K562 (cell line): ENCODE measurements around the gene LUC7L. TPM values are rescaled to one million over a fixed set of nuclear protein-coding genes. Genes with fewer than 3 reads are reported as not detected.

Experiments used
- CBX5 ChIP-seq: IDR thresholded peaks from 2 replicates; pipeline ENCODE4 v1.6.1; 2014; ENCODE audit warnings: low read depth, borderline replicate concordance
- MTF1 ChIP-seq: fragments of 250-450 bp; sonication (Bioruptor Pico); IDR thresholded peaks from 2 replicates; pipeline ENCODE4 v1.9.0; 2021; ENCODE audit warnings: moderate library complexity, mild to moderate bottlenecking, inconsistent platforms, borderline replicate concordance
- PHB ChIP-seq: fragments of 250-450 bp; sonication (Bioruptor Pico); IDR thresholded peaks from 2 replicates; pipeline ENCODE4 v1.5.0; 2021
- PKNOX1 ChIP-seq: fragments of 450-650 bp; IDR thresholded peaks from 2 replicates; pipeline ENCODE4 v1.6.1; 2016
- RFX5 ChIP-seq: IDR thresholded peaks from 2 replicates; pipeline ENCODE4 v1.6.1; 2011; ENCODE audit warnings: low read depth, mild to moderate bottlenecking, improper control_type of control experiment, low read length
- TRIM24 ChIP-seq, 2 experiments: fragments of 450-650 bp; IDR thresholded peaks; 2 replicates each; pipeline ENCODE4 v1.6.1; 2016
- XRCC3 ChIP-seq: fragments of 450-650 bp; IDR thresholded peaks from 2 replicates; pipeline ENCODE4 v1.6.1; 2017; ENCODE audit warnings: mild to moderate bottlenecking, moderate library complexity
- ZNF395 ChIP-seq: fragments of 200-800 bp; sonication (Bioruptor generic); IDR thresholded peaks from 2 replicates; pipeline ENCODE4 v1.6.1; 2017; ENCODE audit warnings: missing genetic modification characterization, missing compliant biosample characterization
- ZNF586 ChIP-seq: fragments of 450-650 bp; formaldehyde crosslinking; conservative IDR thresholded peaks from 2 replicates; pipeline ENCODE4 v1.4.0; 2020; ENCODE audit warnings: mild to moderate bottlenecking, moderate library complexity
- polyA plus RNA-seq, 8 experiments: library from polyadenylated mRNA; depleted of rRNA in 4 of 8; stranded (reverse) in 5 of 8; unstranded in 3 of 8; fragments of >200 nt; fragmentation: Nextera tagmentation in 2 of 8; fragmentation: Illumina TruSeq in 1 of 8; extraction: Ambion mirVana in 2 of 8; extraction: Trizol in 1 of 8; gene quantifications; 2 replicates each; pipeline versions ENCODE4 v1.2.1 to v1.2.3, GENCODE V29; 2011 to 2014; ENCODE audit warnings: inconsistent platforms in 1 of 8, missing spikeins in 1 of 8
- total RNA-seq, 7 experiments: library from RNA; depleted of rRNA in 6 of 7; stranded (reverse); fragments of >200 nt in 6 of 7; fragmentation: Illumina TruSeq in 2 of 7; extraction: Trizol in 2 of 7; gene quantifications; 2 replicates each; pipeline versions ENCODE4 v1.2.1 to v1.2.3, GENCODE V29; 2011 to 2021; ENCODE audit warnings: low replicate concordance in 1 of 7
- TF ChIP-seq, protein P1 (sequence below): fragments of 450-650 bp; IDR thresholded peaks from 2 replicates; pipeline ENCODE4 v1.6.1; 2016; ENCODE audit warnings: mild to moderate bottlenecking, moderate library complexity
- TF ChIP-seq, protein P2 (sequence below): sonication (generic); formaldehyde crosslinking; IDR thresholded peaks from 2 replicates; pipeline ENCODE4 v1.4.0; 2020; ENCODE audit warnings: mild to moderate bottlenecking, missing genetic modification reagents

Gene LUC7L
- total and polyA plus RNA-seq, 9 of the 15 experiments (the other 6 are each of a cell fraction or from before 2014, with no cell fraction given), result 1.7 to 93.3 (median 59.5) TPM

- TF ChIP-seq, protein P1, sequence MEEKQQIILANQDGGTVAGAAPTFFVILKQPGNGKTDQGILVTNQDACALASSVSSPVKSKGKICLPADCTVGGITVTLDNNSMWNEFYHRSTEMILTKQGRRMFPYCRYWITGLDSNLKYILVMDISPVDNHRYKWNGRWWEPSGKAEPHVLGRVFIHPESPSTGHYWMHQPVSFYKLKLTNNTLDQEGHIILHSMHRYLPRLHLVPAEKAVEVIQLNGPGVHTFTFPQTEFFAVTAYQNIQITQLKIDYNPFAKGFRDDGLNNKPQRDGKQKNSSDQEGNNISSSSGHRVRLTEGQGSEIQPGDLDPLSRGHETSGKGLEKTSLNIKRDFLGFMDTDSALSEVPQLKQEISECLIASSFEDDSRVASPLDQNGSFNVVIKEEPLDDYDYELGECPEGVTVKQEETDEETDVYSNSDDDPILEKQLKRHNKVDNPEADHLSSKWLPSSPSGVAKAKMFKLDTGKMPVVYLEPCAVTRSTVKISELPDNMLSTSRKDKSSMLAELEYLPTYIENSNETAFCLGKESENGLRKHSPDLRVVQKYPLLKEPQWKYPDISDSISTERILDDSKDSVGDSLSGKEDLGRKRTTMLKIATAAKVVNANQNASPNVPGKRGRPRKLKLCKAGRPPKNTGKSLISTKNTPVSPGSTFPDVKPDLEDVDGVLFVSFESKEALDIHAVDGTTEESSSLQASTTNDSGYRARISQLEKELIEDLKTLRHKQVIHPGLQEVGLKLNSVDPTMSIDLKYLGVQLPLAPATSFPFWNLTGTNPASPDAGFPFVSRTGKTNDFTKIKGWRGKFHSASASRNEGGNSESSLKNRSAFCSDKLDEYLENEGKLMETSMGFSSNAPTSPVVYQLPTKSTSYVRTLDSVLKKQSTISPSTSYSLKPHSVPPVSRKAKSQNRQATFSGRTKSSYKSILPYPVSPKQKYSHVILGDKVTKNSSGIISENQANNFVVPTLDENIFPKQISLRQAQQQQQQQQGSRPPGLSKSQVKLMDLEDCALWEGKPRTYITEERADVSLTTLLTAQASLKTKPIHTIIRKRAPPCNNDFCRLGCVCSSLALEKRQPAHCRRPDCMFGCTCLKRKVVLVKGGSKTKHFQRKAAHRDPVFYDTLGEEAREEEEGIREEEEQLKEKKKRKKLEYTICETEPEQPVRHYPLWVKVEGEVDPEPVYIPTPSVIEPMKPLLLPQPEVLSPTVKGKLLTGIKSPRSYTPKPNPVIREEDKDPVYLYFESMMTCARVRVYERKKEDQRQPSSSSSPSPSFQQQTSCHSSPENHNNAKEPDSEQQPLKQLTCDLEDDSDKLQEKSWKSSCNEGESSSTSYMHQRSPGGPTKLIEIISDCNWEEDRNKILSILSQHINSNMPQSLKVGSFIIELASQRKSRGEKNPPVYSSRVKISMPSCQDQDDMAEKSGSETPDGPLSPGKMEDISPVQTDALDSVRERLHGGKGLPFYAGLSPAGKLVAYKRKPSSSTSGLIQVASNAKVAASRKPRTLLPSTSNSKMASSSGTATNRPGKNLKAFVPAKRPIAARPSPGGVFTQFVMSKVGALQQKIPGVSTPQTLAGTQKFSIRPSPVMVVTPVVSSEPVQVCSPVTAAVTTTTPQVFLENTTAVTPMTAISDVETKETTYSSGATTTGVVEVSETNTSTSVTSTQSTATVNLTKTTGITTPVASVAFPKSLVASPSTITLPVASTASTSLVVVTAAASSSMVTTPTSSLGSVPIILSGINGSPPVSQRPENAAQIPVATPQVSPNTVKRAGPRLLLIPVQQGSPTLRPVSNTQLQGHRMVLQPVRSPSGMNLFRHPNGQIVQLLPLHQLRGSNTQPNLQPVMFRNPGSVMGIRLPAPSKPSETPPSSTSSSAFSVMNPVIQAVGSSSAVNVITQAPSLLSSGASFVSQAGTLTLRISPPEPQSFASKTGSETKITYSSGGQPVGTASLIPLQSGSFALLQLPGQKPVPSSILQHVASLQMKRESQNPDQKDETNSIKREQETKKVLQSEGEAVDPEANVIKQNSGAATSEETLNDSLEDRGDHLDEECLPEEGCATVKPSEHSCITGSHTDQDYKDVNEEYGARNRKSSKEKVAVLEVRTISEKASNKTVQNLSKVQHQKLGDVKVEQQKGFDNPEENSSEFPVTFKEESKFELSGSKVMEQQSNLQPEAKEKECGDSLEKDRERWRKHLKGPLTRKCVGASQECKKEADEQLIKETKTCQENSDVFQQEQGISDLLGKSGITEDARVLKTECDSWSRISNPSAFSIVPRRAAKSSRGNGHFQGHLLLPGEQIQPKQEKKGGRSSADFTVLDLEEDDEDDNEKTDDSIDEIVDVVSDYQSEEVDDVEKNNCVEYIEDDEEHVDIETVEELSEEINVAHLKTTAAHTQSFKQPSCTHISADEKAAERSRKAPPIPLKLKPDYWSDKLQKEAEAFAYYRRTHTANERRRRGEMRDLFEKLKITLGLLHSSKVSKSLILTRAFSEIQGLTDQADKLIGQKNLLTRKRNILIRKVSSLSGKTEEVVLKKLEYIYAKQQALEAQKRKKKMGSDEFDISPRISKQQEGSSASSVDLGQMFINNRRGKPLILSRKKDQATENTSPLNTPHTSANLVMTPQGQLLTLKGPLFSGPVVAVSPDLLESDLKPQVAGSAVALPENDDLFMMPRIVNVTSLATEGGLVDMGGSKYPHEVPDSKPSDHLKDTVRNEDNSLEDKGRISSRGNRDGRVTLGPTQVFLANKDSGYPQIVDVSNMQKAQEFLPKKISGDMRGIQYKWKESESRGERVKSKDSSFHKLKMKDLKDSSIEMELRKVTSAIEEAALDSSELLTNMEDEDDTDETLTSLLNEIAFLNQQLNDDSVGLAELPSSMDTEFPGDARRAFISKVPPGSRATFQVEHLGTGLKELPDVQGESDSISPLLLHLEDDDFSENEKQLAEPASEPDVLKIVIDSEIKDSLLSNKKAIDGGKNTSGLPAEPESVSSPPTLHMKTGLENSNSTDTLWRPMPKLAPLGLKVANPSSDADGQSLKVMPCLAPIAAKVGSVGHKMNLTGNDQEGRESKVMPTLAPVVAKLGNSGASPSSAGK, result peak; percentile 99
- TF ChIP-seq MTF1 (no peak), CBX5 (0 out of 2 replicates have a peak, but pooled peaks have one; percentile 42), RFX5 (no peak), ZNF586 (CRISPR knock-in tag) (no peak), TRIM24 (IDR thresholded peaks at IDR 0.05) (no peak), PHB (CRISPR knock-in tag) (0 out of 2 replicates have a peak, but pooled peaks have one; percentile 39), XRCC3 (no peak), ZNF395 (CRISPR knock-in tag) (0 out of 2 replicates have a peak, but pooled peaks have one; percentile 64), PKNOX1 (no peak)
- TF ChIP-seq, protein P2, sequence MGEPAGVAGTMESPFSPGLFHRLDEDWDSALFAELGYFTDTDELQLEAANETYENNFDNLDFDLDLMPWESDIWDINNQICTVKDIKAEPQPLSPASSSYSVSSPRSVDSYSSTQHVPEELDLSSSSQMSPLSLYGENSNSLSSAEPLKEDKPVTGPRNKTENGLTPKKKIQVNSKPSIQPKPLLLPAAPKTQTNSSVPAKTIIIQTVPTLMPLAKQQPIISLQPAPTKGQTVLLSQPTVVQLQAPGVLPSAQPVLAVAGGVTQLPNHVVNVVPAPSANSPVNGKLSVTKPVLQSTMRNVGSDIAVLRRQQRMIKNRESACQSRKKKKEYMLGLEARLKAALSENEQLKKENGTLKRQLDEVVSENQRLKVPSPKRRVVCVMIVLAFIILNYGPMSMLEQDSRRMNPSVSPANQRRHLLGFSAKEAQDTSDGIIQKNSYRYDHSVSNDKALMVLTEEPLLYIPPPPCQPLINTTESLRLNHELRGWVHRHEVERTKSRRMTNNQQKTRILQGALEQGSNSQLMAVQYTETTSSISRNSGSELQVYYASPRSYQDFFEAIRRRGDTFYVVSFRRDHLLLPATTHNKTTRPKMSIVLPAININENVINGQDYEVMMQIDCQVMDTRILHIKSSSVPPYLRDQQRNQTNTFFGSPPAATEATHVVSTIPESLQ (CRISPR knock-in tag), result peak; percentile 97; the same call in 1 of the 2 replicates
These were observed at the start of gene LUC7L (continued) for GRCh38 chr16:228852-229730.
